GM18870 (cell line): ENCODE results near the gene MKLN1.
"Not testable (repeated sequence)": the region's sequence is repeated elsewhere in the genome, so short reads cannot be mapped to it uniquely, and the experiment has no call there.

Experiments
- ATAC-seq: cut with Tn5 transposase; IDR thresholded peaks from one replicate; pipeline ENCODE4 v1.9.1; 2021; ENCODE audit warnings: moderate library complexity; ENCODE audit not compliant: unreplicated experiment

MKLN1 gene

GRCh38 chr7:131513245-131514061 is 185.8 kb downstream of the MKLN1 start:
- ATAC-seq = peak; percentile 81

GRCh38 chr7:131515471-131515870 is 187.8 kb downstream of the MKLN1 start:
- not testable (repeated sequence) for ATAC-seq

- ATAC-seq = no peak
Measured at GRCh38 chr7:131517218-131517923, 189.7 kb downstream of the MKLN1 start.

- ATAC-seq = no peak
Measured at GRCh38 chr7:131518626-131519025, 190.9 kb downstream of the MKLN1 start.

- no peak for ATAC-seq
Measured at GRCh38 chr7:131521651-131522163, 194.0 kb downstream of the MKLN1 start.

GRCh38 chr7:131522325-131522930 is 194.8 kb downstream of the MKLN1 start:
- ATAC-seq = no peak

- ATAC-seq = no peak
Measured at GRCh38 chr7:131524115-131524514, 196.4 kb downstream of the MKLN1 start.

- ATAC-seq = no peak
Measured at GRCh38 chr7:131524703-131525102, 197.0 kb downstream of the MKLN1 start.

GRCh38 chr7:131525820-131526219 is 198.1 kb downstream of the MKLN1 start:
- no peak for ATAC-seq

- ATAC-seq = peak; percentile 60
Measured at GRCh38 chr7:131527456-131527855, 199.8 kb downstream of the MKLN1 start.

- ATAC-seq = no peak
Measured at GRCh38 chr7:131529179-131529578, 201.5 kb downstream of the MKLN1 start.

- no peak for ATAC-seq
Measured at GRCh38 chr7:131529617-131530016, 201.9 kb downstream of the MKLN1 start.

GRCh38 chr7:131530137-131530536 is 202.5 kb downstream of the MKLN1 start:
- ATAC-seq = no peak

GRCh38 chr7:131532570-131533091 is 205.0 kb downstream of the MKLN1 start:
- no peak for ATAC-seq

- ATAC-seq = no peak
Measured at GRCh38 chr7:131533151-131533559, 205.5 kb downstream of the MKLN1 start.

- ATAC-seq = no peak
Measured at GRCh38 chr7:131533566-131534561, 206.2 kb downstream of the MKLN1 start.

GRCh38 chr7:131536361-131536849 is 208.7 kb downstream of the MKLN1 start:
- ATAC-seq = no peak

- ATAC-seq = no peak
Measured at GRCh38 chr7:131537571-131537978, 209.9 kb downstream of the MKLN1 start.

GRCh38 chr7:131538071-131538812 is 210.6 kb downstream of the MKLN1 start:
- no peak for ATAC-seq
